NB4 (cell line): Measurements from ENCODE around the gene SLC45A1.

Experiments
- CTCF ChIP-seq: IDR thresholded peaks from one replicate; pipeline ENCODE4 v1.5.1; 2012; ENCODE audit warnings: low read depth, low read length
- MYC ChIP-seq: IDR thresholded peaks from 2 replicates; pipeline ENCODE4 v1.6.1; 2011; ENCODE audit warnings: low read depth, low read length
- POLR2A ChIP-seq: IDR thresholded peaks from 2 replicates; pipeline ENCODE4 v1.6.1; 2011; ENCODE audit warnings: mild to moderate bottlenecking; ENCODE audit not compliant: insufficient read length; ENCODE audit errors: extremely low read depth
- TF ChIP-seq, protein P1 (sequence below): IDR thresholded peaks from 2 replicates; pipeline ENCODE4 v1.6.1; 2011; ENCODE audit warnings: low read depth, low read length

GRCh38 chr1:8293118-8293517 is 24.8 kb upstream of the SLC45A1 start:
- TF ChIP-seq POLR2A, result no peak
- TF ChIP-seq CTCF, result no peak
- TF ChIP-seq, protein P1, sequence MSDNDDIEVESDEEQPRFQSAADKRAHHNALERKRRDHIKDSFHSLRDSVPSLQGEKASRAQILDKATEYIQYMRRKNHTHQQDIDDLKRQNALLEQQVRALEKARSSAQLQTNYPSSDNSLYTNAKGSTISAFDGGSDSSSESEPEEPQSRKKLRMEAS, result no peak
- no peak for TF ChIP-seq MYC
